Measurements from ENCODE around the gene TFEC.
"Not testable (repeated sequence)": the region's sequence is repeated elsewhere in the genome, so short reads cannot be mapped to it uniquely, and the experiment has no call there.

TFEC gene

GRCh38 chr7:116030651-116031276, at the start of gene TFEC:
TSS of gene TFEC (minus strand) at chr7:116030763. CDS start at chr7:115984441, 46,322 bp downstream.
- peak within 1 kb of the TSS; percentile 87 for H2AFZ ChIP-seq (ENCODE audit: low read length, unreplicated experiment)
- no peaks in the 10 kb centered on the region for H3K27me3 ChIP-seq (ENCODE audit: insufficient read depth, low read length)
- H3K4me1 ChIP-seq (ENCODE audit: control insufficient read depth, insufficient read depth, low read length, unreplicated experiment): peaks cover 5% of the 10 kb centered on the region
- H3K4me3 ChIP-seq (ENCODE audit: low read depth, low read length): peak within 1 kb of the TSS; percentile 34; the same call in 1 of the 2 replicates
- no peaks in the 10 kb centered on the region for H3K36me3 ChIP-seq (ENCODE audit: insufficient read depth, low read length)
- no peaks in the 10 kb centered on the region for H3K79me2 ChIP-seq (ENCODE audit: control insufficient read depth, insufficient read depth, low read length, unreplicated experiment)
- H3K27ac ChIP-seq (ENCODE audit: low read depth, low read length): peak within 1 kb of the TSS; percentile 66

GRCh38 chr7:116075351-116076145, 45.0 kb upstream of the TFEC start:
- no peaks in the 10 kb centered on the region for H3K36me3 ChIP-seq (ENCODE audit: insufficient read depth, low read length)
- no peak overlapping the region for H3K4me3 ChIP-seq (ENCODE audit: low read depth, low read length)
- no peaks in the 10 kb centered on the region for H3K79me2 ChIP-seq (ENCODE audit: control insufficient read depth, insufficient read depth, low read length, unreplicated experiment)
- H3K27me3 ChIP-seq (ENCODE audit: insufficient read depth, low read length): no peaks in the 10 kb centered on the region
- H3K4me1 ChIP-seq (ENCODE audit: control insufficient read depth, insufficient read depth, low read length, unreplicated experiment): no peaks in the 10 kb centered on the region
- H3K27ac ChIP-seq (ENCODE audit: low read depth, low read length): no peak overlapping the region
- H2AFZ ChIP-seq (ENCODE audit: low read length, unreplicated experiment): no peak overlapping the region

- Histone ChIP-seq H2AFZ (ENCODE audit: low read length, unreplicated experiment) (no peak overlapping the region), H3K36me3 (ENCODE audit: insufficient read depth, low read length) (no peaks in the 10 kb centered on the region), H3K79me2 (ENCODE audit: control insufficient read depth, insufficient read depth, low read length, unreplicated experiment) (no peaks in the 10 kb centered on the region), H3K4me1 (ENCODE audit: control insufficient read depth, insufficient read depth, low read length, unreplicated experiment) (no peaks in the 10 kb centered on the region), H3K27me3 (ENCODE audit: insufficient read depth, low read length) (no peaks in the 10 kb centered on the region), H3K27ac (ENCODE audit: low read depth, low read length) (no peak overlapping the region), H3K4me3 (ENCODE audit: low read depth, low read length) (no peak overlapping the region)
These were observed 41.1 kb upstream of the TFEC start for GRCh38 chr7:116071629-116072028.

GRCh38 chr7:116064179-116064578, 33.6 kb upstream of the TFEC start:
- H2AFZ ChIP-seq (ENCODE audit: low read length, unreplicated experiment): no peak overlapping the region
- no peaks in the 10 kb centered on the region for H3K36me3 ChIP-seq (ENCODE audit: insufficient read depth, low read length)
- no peaks in the 10 kb centered on the region for H3K79me2 ChIP-seq (ENCODE audit: control insufficient read depth, insufficient read depth, low read length, unreplicated experiment)
- no peaks in the 10 kb centered on the region for H3K27me3 ChIP-seq (ENCODE audit: insufficient read depth, low read length)
- H3K4me1 ChIP-seq (ENCODE audit: control insufficient read depth, insufficient read depth, low read length, unreplicated experiment): no peaks in the 10 kb centered on the region
- no peak overlapping the region for H3K27ac ChIP-seq (ENCODE audit: low read depth, low read length)
- no peak overlapping the region for H3K4me3 ChIP-seq (ENCODE audit: low read depth, low read length)

- H3K36me3 ChIP-seq (ENCODE audit: insufficient read depth, low read length): no peaks in the 10 kb centered on the region
- no peak overlapping the region for H3K4me3 ChIP-seq (ENCODE audit: low read depth, low read length)
- no peaks in the 10 kb centered on the region for H3K79me2 ChIP-seq (ENCODE audit: control insufficient read depth, insufficient read depth, low read length, unreplicated experiment)
These were observed 32.1 kb upstream of the TFEC start for GRCh38 chr7:116062666-116063065.

GRCh38 chr7:116052006-116052405, 21.4 kb upstream of the TFEC start:
- Histone ChIP-seq H2AFZ (ENCODE audit: low read length, unreplicated experiment) (no peak overlapping the region), H3K4me1 (ENCODE audit: control insufficient read depth, insufficient read depth, low read length, unreplicated experiment) (no peaks in the 10 kb centered on the region), H3K36me3 (ENCODE audit: insufficient read depth, low read length) (no peaks in the 10 kb centered on the region), H3K79me2 (ENCODE audit: control insufficient read depth, insufficient read depth, low read length, unreplicated experiment) (no peaks in the 10 kb centered on the region), H3K27me3 (ENCODE audit: insufficient read depth, low read length) (peaks cover 3% of the 10 kb centered on the region; the same call in 1 of the 2 replicates), H3K4me3 (ENCODE audit: low read depth, low read length) (no peak overlapping the region), H3K27ac (ENCODE audit: low read depth, low read length) (no peak overlapping the region)

More at GRCh38 chr7:116062666-116063065, 32.1 kb upstream of the TFEC start:
- no peaks in the 10 kb centered on the region for H3K27me3 ChIP-seq (ENCODE audit: insufficient read depth, low read length)
- H2AFZ ChIP-seq (ENCODE audit: low read length, unreplicated experiment): no peak overlapping the region
- H3K27ac ChIP-seq (ENCODE audit: low read depth, low read length): no peak overlapping the region
- no peaks in the 10 kb centered on the region for H3K4me1 ChIP-seq (ENCODE audit: control insufficient read depth, insufficient read depth, low read length, unreplicated experiment)

GRCh38 chr7:116047261-116047660, 16.7 kb upstream of the TFEC start:
- H3K27me3 ChIP-seq (ENCODE audit: insufficient read depth, low read length); H2AFZ ChIP-seq (ENCODE audit: low read length, unreplicated experiment); H3K4me1 ChIP-seq (ENCODE audit: control insufficient read depth, insufficient read depth, low read length, unreplicated experiment); H3K27ac ChIP-seq (ENCODE audit: low read depth, low read length); H3K4me3 ChIP-seq (ENCODE audit: low read depth, low read length); H3K79me2 ChIP-seq (ENCODE audit: control insufficient read depth, insufficient read depth, low read length, unreplicated experiment); H3K36me3 ChIP-seq (ENCODE audit: insufficient read depth, low read length): not testable (repeated sequence)

- no peaks in the 10 kb centered on the region for H3K36me3 ChIP-seq (ENCODE audit: insufficient read depth, low read length)
- peaks cover 7% of the 10 kb centered on the region for H3K4me1 ChIP-seq (ENCODE audit: control insufficient read depth, insufficient read depth, low read length, unreplicated experiment)
- H3K27me3 ChIP-seq (ENCODE audit: insufficient read depth, low read length): no peaks in the 10 kb centered on the region
- H3K79me2 ChIP-seq (ENCODE audit: control insufficient read depth, insufficient read depth, low read length, unreplicated experiment): no peaks in the 10 kb centered on the region
- no peak overlapping the region for H2AFZ ChIP-seq (ENCODE audit: low read length, unreplicated experiment)
- H3K27ac ChIP-seq (ENCODE audit: low read depth, low read length): no peak overlapping the region
- no peak overlapping the region for H3K4me3 ChIP-seq (ENCODE audit: low read depth, low read length)
These were observed 15.0 kb upstream of the TFEC start for GRCh38 chr7:116045532-116045931.

- Histone ChIP-seq H3K4me3 (ENCODE audit: low read depth, low read length) (no peak overlapping the region), H3K27ac (ENCODE audit: low read depth, low read length) (no peak overlapping the region), H3K4me1 (ENCODE audit: control insufficient read depth, insufficient read depth, low read length, unreplicated experiment) (peaks cover 7% of the 10 kb centered on the region), H3K36me3 (ENCODE audit: insufficient read depth, low read length) (no peaks in the 10 kb centered on the region), H3K79me2 (ENCODE audit: control insufficient read depth, insufficient read depth, low read length, unreplicated experiment) (no peaks in the 10 kb centered on the region), H2AFZ (ENCODE audit: low read length, unreplicated experiment) (no peak overlapping the region), H3K27me3 (ENCODE audit: insufficient read depth, low read length) (no peaks in the 10 kb centered on the region)
These were observed 11.1 kb upstream of the TFEC start for GRCh38 chr7:116041615-116042014.

- Histone ChIP-seq H3K4me1 (ENCODE audit: control insufficient read depth, insufficient read depth, low read length, unreplicated experiment) (peaks cover 1% of the 10 kb centered on the region), H3K4me3 (ENCODE audit: low read depth, low read length) (no peak overlapping the region), H3K79me2 (ENCODE audit: control insufficient read depth, insufficient read depth, low read length, unreplicated experiment) (no peaks in the 10 kb centered on the region), H2AFZ (ENCODE audit: low read length, unreplicated experiment) (no peak overlapping the region), H3K27me3 (ENCODE audit: insufficient read depth, low read length) (no peaks in the 10 kb centered on the region), H3K27ac (ENCODE audit: low read depth, low read length) (no peak overlapping the region), H3K36me3 (ENCODE audit: insufficient read depth, low read length) (no peaks in the 10 kb centered on the region)
These were observed 6.8 kb upstream of the TFEC start for GRCh38 chr7:116037401-116037800.

GRCh38 chr7:116034411-116034810, 3.8 kb upstream of the TFEC start:
- no peak overlapping the region for H3K4me3 ChIP-seq (ENCODE audit: low read depth, low read length)
- no peaks in the 10 kb centered on the region for H3K27me3 ChIP-seq (ENCODE audit: insufficient read depth, low read length)
- H3K4me1 ChIP-seq (ENCODE audit: control insufficient read depth, insufficient read depth, low read length, unreplicated experiment): peaks cover 5% of the 10 kb centered on the region
- no peaks in the 10 kb centered on the region for H3K79me2 ChIP-seq (ENCODE audit: control insufficient read depth, insufficient read depth, low read length, unreplicated experiment)
- no peak overlapping the region for H3K27ac ChIP-seq (ENCODE audit: low read depth, low read length)
- H2AFZ ChIP-seq (ENCODE audit: low read length, unreplicated experiment): no peak overlapping the region
- H3K36me3 ChIP-seq (ENCODE audit: insufficient read depth, low read length): no peaks in the 10 kb centered on the region
